ENCODE results near the gene AGER. TPM values are rescaled to one million over a fixed set of nuclear protein-coding genes. Genes with fewer than 3 reads are reported as not detected.

The AGER gene
- total RNA-seq, 1 donor from 2014 or later: 1.8 TPM

DNA sequence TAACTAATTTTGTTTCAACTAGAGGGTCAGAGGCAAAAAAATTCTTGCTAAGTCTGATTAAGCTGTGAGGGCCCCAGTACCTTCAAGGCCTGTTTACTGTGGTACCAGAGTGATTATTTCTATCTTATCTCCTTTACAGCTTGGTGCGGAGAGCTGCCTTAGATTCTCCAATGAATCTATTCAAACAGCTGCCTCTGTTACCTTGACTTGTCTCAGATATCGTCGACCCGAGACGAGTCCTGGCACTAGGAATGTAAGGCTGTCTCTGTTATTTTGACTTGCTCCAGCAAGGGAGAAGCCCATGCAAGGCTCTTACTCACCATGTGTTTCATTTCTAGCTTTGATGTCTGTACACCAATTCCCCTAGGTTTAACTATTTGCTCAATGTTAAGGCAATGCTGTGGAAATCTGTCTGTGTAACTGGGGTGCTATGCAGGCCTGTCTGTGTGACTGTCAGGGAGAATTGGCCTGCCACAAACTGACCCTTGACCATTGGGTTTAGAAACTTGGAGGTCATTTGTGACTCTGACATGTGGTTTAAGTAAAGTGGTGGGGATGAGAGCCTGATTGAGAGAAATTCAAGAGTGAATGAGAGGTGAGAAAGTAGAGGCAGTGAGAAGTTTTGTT, 43.5 kb downstream of the AGER start:
- Histone ChIP-seq H3K36me3 (no peaks in the 10 kb centered on the region), H3K4me3 (no peak overlapping the region), H3K27ac (replicated peaks) (no peak overlapping the region), H3K9me3 (replicated peaks) (no peaks in the 10 kb centered on the region), H3K4me1 (no peaks in the 10 kb centered on the region), H3K27me3 (ENCODE audit: low read depth) (no peaks in the 10 kb centered on the region)
- no peak for DNase-seq
- no peak for TF ChIP-seq CTCF (IDR thresholded peaks at IDR 0.05; ENCODE audit: borderline replicate concordance)
- intact Hi-C loops (cut with micrococcal nuclease): no loop called here

DNA sequence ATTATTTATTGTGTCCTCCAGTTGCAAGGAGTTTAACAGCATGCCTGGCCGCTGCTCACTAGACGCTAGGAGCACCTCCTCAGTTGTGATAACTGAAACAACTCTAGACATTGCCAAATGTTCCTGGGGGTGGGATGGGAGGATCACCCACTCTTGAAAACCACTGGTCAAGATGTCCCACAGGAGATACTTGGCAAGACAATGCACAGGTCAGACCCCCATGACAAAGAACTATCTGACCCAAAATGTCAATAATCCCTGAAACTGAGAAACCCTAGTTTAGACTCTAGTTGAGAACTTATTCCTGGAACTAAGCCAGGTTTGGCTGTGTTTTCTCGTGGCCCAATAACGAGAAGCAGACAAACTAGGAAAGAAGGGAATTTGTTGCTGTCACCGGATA, 44.5 kb downstream of the AGER start:
- no peaks in the 10 kb centered on the region for H3K4me1 ChIP-seq
- H3K27ac ChIP-seq (replicated peaks): no peak overlapping the region
- TF ChIP-seq CTCF (IDR thresholded peaks at IDR 0.05; ENCODE audit: borderline replicate concordance): no peak
- DNase-seq: no peak
- H3K27me3 ChIP-seq (ENCODE audit: low read depth): no peaks in the 10 kb centered on the region
- intact Hi-C loops (cut with micrococcal nuclease): no loop called here
- no peaks in the 10 kb centered on the region for H3K9me3 ChIP-seq (replicated peaks)
- H3K36me3 ChIP-seq: no peaks in the 10 kb centered on the region
- H3K4me3 ChIP-seq: no peak overlapping the region

DNA sequence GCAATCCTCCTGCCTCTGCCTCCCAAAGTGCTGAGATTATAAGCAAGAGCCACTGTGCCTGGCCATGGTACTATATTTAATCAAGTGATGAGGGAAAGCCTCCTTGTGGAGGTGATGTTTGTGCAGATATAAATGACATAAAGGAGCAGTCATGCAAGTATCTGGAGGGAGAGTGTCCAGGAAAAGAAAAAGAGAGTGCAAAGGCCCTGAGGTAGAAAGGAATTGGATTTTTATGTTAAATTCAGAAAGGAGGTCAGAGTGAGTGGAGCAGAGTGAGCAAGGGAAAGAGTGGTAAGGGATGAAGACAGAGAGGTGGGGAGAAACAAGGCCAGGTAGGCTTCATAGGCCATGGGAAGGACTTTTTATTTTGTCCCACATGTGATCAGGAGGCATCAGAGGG, 46.6 kb downstream of the AGER start:
- Histone ChIP-seq H3K36me3 (no peaks in the 10 kb centered on the region), H3K4me3 (no peak overlapping the region), H3K9me3 (replicated peaks) (no peaks in the 10 kb centered on the region), H3K4me1 (no peaks in the 10 kb centered on the region), H3K27me3 (ENCODE audit: low read depth) (peaks cover 7% of the 10 kb centered on the region), H3K27ac (replicated peaks) (no peak overlapping the region)
- no peak for DNase-seq
- no peak for TF ChIP-seq CTCF (IDR thresholded peaks at IDR 0.05; ENCODE audit: borderline replicate concordance)
- intact Hi-C loops (cut with micrococcal nuclease): no loop called here

- intact Hi-C loops (cut with micrococcal nuclease): no loop called here
- TF ChIP-seq CTCF (IDR thresholded peaks at IDR 0.05; ENCODE audit: borderline replicate concordance): no peak
- no peaks in the 10 kb centered on the region for H3K9me3 ChIP-seq (replicated peaks)
- no peak for DNase-seq
- peaks cover 7% of the 10 kb centered on the region for H3K27me3 ChIP-seq (ENCODE audit: low read depth)
- H3K27ac ChIP-seq (replicated peaks): no peak overlapping the region
- no peak overlapping the region for H3K4me3 ChIP-seq
- H3K36me3 ChIP-seq: no peaks in the 10 kb centered on the region
- H3K4me1 ChIP-seq: peaks cover 18% of the 10 kb centered on the region
Measured at GRCh38 chr6:32133786-32134185, 50.3 kb downstream of the AGER start.

DNA sequence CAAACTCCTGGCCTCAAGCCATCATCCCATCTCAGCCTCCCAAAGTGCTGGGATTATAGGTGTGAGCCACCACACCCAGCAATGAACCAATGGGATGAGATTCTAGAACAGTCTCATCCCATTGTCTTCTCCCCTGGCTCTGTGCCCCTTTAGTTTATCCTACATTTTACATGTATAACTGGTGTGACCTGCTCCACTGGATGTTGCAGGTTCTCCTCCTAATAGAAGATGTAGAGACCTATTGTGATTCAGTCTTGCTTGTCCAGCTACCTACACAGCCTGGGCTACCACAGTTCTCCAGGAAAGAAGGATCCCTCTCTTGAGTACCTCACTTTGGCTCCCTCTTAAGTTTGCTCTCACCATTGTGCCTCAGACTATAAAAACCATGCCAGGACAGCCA, 51.9 kb downstream of the AGER start:
- Histone ChIP-seq H3K4me3 (no peak overlapping the region), H3K27ac (replicated peaks) (no peak overlapping the region), H3K27me3 (ENCODE audit: low read depth) (peaks cover 7% of the 10 kb centered on the region), H3K9me3 (replicated peaks) (no peaks in the 10 kb centered on the region), H3K4me1 (peaks cover 31% of the 10 kb centered on the region), H3K36me3 (no peaks in the 10 kb centered on the region)
- no peak for TF ChIP-seq CTCF (IDR thresholded peaks at IDR 0.05; ENCODE audit: borderline replicate concordance)
- no peak for DNase-seq
- intact Hi-C loops (cut with micrococcal nuclease): no loop called here

Measured in left ventricle myocardium inferior (tissue), 1 donor.